Spleen (tissue), 7 donors: ENCODE results near the gene CEP72.

Experiments used
- CTCF ChIP-seq, 11 experiments: fragments of 200-600 bp in 7 of 11; fragments of 450-650 bp in 4 of 11; sonication (generic) in 4 of 11; IDR thresholded peaks in 8 of 11; conservative IDR thresholded peaks in 3 of 11; 1 replicate in 7 of 11; 2 replicates in 4 of 11; pipeline versions ENCODE4 v1.4.0 to v1.8.0; 2016 to 2021; ENCODE audit warnings: antibody characterized with exemption in 11 of 11, inconsistent platforms in 4 of 11, mild to moderate bottlenecking in 1 of 11
- POLR2AphosphoS5 ChIP-seq, 3 donors: sonication (generic); formaldehyde crosslinking; IDR thresholded peaks; one replicate each; pipeline ENCODE4 v1.5.1; 2017; ENCODE audit warnings: antibody characterized with exemption in 3 of 3
- donor health status: DM: no; HTN: no; CAD: no; lungs with moderate emphysema.
- donor health status: DM: no; HTN: no; CAD: no.
- donor health status: DM: no; HTN: no; CAD: no.

- no peak for TF ChIP-seq CTCF (IDR thresholded peaks at IDR 0.05 in 8 of 11, conservative IDR thresholded peaks at IDR 0.05 in 3 of 11)
- TF ChIP-seq POLR2AphosphoS5 (IDR thresholded peaks at IDR 0.05), result no peak
Observed at GRCh38 chr5:641331-641765, 29.2 kb downstream of the CEP72 start.
